Measurements from ENCODE around the gene ZNF275. TPM values are rescaled to one million over a fixed set of nuclear protein-coding genes. Genes with fewer than 3 reads are reported as not detected.

ZNF275 gene
- total and polyA plus RNA-seq, 4 donors, result 2.7 to 11.5 (median 6.7) TPM

DNA sequence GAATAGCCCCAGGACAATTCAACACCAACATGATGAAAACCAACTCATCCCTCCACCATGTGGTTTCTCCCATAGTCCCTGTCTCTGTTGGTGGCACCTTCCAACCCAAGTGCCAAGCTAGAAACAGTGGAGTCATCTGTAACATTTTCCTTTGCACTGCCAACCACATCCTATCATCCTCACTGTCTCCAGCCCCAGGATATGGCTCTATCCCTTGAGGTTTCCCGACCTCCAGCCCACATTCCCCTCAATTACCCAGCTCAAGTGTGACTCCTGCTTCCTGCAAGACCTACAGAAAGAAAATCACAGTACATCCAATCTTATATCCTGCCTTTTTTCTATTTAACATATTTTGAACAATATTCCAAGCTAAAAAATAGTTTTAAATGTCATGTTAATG, 36.6 kb upstream of the ZNF275 start:
- ATAC-seq (ENCODE audit: insufficient read depth, low FRiP score), result no peak
- Histone ChIP-seq H3K9ac (ENCODE audit: insufficient read depth in 1 of 2, low read length in 2 of 2) (no peak overlapping the region), H3K4me3 (no peak overlapping the region), H3K9me3 (ENCODE audit: control insufficient read depth in 4 of 4, insufficient read depth in 3 of 4, low read length in 3 of 4) (peaks cover 0 to 6% (median 0%) of the 10 kb centered on the region in 4 donors), H3K27ac (ENCODE audit: low read depth in 1 of 2, low read length in 1 of 2) (no peak overlapping the region), H3K4me1 (ENCODE audit: control insufficient read depth in 5 of 5, insufficient read depth in 5 of 5, low read length in 5 of 5) (no peaks in the 10 kb centered on the region), H3K27me3 (ENCODE audit: control insufficient read depth in 3 of 3, insufficient read depth in 3 of 3, low read length in 2 of 3) (no peaks in the 10 kb centered on the region), H3K36me3 (ENCODE audit: control insufficient read depth in 4 of 4, insufficient read depth in 4 of 4, low read length in 4 of 4) (no peaks in the 10 kb centered on the region)
- no peak for DNase-seq
- TF ChIP-seq, protein P1, sequence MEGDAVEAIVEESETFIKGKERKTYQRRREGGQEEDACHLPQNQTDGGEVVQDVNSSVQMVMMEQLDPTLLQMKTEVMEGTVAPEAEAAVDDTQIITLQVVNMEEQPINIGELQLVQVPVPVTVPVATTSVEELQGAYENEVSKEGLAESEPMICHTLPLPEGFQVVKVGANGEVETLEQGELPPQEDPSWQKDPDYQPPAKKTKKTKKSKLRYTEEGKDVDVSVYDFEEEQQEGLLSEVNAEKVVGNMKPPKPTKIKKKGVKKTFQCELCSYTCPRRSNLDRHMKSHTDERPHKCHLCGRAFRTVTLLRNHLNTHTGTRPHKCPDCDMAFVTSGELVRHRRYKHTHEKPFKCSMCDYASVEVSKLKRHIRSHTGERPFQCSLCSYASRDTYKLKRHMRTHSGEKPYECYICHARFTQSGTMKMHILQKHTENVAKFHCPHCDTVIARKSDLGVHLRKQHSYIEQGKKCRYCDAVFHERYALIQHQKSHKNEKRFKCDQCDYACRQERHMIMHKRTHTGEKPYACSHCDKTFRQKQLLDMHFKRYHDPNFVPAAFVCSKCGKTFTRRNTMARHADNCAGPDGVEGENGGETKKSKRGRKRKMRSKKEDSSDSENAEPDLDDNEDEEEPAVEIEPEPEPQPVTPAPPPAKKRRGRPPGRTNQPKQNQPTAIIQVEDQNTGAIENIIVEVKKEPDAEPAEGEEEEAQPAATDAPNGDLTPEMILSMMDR (IDR thresholded peaks at IDR 0.05; ENCODE audit: control extremely low read depth, extremely low read depth), result no peak
- WGBS, 2 donors, result 41 to 88% methylated on average over 1 of the region's 1 CpG

DNA sequence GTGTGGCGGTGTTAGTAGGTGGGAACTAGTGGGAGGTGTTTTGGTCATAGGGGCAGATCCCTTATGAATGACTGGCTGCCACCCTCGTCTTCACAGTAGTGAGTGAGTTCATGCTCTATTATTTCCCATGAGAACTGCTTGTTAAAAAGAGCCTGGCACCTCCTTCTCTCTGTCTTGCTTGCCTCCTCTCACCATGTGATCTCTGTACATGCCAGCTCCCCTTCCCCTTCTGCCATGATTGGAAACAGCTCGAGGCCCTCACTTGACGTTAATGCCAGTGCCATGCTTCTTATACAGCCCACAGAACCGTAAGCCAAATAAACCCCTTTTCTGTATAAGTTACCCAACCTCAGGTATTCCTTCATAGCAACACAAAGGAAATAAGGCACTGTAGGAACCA, 34.1 kb upstream of the ZNF275 start:
- H3K4me1 ChIP-seq (ENCODE audit: control insufficient read depth in 5 of 5, insufficient read depth in 5 of 5, low read length in 5 of 5), result no peaks in the 10 kb centered on the region
- no peak overlapping the region for H3K4me3 ChIP-seq
- 67 to 76% methylated on average over 5 of the region's 5 CpGs for WGBS, 2 donors
- no peak overlapping the region for H3K9ac ChIP-seq (ENCODE audit: insufficient read depth in 1 of 2, low read length in 2 of 2)
- H3K27ac ChIP-seq (ENCODE audit: low read depth in 1 of 2, low read length in 1 of 2), result no peak overlapping the region
- DNase-seq (no peak), ATAC-seq (ENCODE audit: insufficient read depth, low FRiP score) (no peak)
- H3K27me3 ChIP-seq (ENCODE audit: control insufficient read depth in 3 of 3, insufficient read depth in 3 of 3, low read length in 2 of 3), result peaks cover 0 to 4% (median 2%) of the 10 kb centered on the region in 3 donors
- TF ChIP-seq, protein P1 (IDR thresholded peaks at IDR 0.05; ENCODE audit: control extremely low read depth, extremely low read depth), result no peak
- H3K36me3 ChIP-seq (ENCODE audit: control insufficient read depth in 4 of 4, insufficient read depth in 4 of 4, low read length in 4 of 4), result no peaks in the 10 kb centered on the region
- peaks cover 0 to 6% (median 0%) of the 10 kb centered on the region in 4 donors for H3K9me3 ChIP-seq (ENCODE audit: control insufficient read depth in 4 of 4, insufficient read depth in 3 of 4, low read length in 3 of 4)

DNA sequence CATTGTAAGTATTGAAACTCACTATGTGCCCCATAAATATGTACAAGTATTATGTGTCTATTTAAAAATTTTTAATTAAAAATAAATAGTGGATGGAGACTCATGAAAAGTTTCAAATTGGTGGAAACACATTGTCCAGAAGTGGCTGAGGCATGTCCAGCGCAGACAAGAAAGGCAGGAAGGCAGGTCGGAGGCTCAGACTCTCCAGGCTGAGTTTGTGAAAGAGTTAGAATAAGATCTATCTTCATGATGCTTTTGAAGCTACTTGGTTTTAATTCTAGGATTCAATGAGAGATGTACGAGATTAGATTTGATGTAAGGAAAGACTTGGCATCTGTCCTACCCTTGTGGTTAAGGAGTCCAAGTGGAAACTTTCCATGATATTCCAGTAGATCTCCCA, 32.2 kb upstream of the ZNF275 start:
- no peak overlapping the region for H3K4me3 ChIP-seq
- H3K4me1 ChIP-seq (ENCODE audit: control insufficient read depth in 5 of 5, insufficient read depth in 5 of 5, low read length in 5 of 5), result no peaks in the 10 kb centered on the region
- ATAC-seq (ENCODE audit: insufficient read depth, low FRiP score), result no peak
- no peaks in the 10 kb centered on the region for H3K36me3 ChIP-seq (ENCODE audit: control insufficient read depth in 4 of 4, insufficient read depth in 4 of 4, low read length in 4 of 4)
- WGBS, 2 donors, result 73 to 83% methylated on average over 3 of the region's 3 CpGs
- no peak overlapping the region for H3K9ac ChIP-seq (ENCODE audit: insufficient read depth in 1 of 2, low read length in 2 of 2)
- H3K27me3 ChIP-seq (ENCODE audit: control insufficient read depth in 3 of 3, insufficient read depth in 3 of 3, low read length in 2 of 3), result peaks cover 0 to 6% (median 2%) of the 10 kb centered on the region in 3 donors
- no peak overlapping the region for H3K27ac ChIP-seq (ENCODE audit: low read depth in 1 of 2, low read length in 1 of 2)
- TF ChIP-seq, protein P1 (IDR thresholded peaks at IDR 0.05; ENCODE audit: control extremely low read depth, extremely low read depth), result no peak
- no peak for DNase-seq
- peaks cover 0 to 6% (median 0%) of the 10 kb centered on the region in 4 donors for H3K9me3 ChIP-seq (ENCODE audit: control insufficient read depth in 4 of 4, insufficient read depth in 3 of 4, low read length in 3 of 4)

DNA sequence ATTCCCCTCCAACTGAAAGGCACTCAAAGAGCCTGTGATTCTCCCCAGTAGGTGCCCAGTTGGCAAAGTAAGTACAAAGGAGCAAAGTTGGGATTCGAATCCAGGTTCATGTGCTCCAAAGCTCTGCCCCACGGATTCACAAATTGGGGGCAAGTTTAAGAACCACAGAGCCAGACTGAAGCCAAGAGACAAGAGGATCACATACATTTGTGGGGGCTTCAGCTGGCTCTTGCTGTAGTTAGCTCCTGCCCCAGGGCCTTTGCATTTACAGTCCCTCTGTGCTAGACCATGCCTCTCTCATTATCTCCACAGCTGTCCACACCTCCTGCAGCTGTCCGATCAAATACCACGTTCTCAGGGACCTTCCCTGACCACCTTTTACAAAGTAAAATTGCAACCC, 31.2 kb upstream of the ZNF275 start:
- ATAC-seq (ENCODE audit: insufficient read depth, low FRiP score) (no peak), DNase-seq (no peak)
- TF ChIP-seq, protein P1 (IDR thresholded peaks at IDR 0.05; ENCODE audit: control extremely low read depth, extremely low read depth), result no peak
- no peaks in the 10 kb centered on the region for H3K36me3 ChIP-seq (ENCODE audit: control insufficient read depth in 4 of 4, insufficient read depth in 4 of 4, low read length in 4 of 4)
- peaks cover 0 to 9% (median 2%) of the 10 kb centered on the region in 3 donors for H3K27me3 ChIP-seq (ENCODE audit: control insufficient read depth in 3 of 3, insufficient read depth in 3 of 3, low read length in 2 of 3)
- 71 to 92% methylated on average over 4 of the region's 4 CpGs for WGBS, 2 donors
- H3K4me1 ChIP-seq (ENCODE audit: control insufficient read depth in 5 of 5, insufficient read depth in 5 of 5, low read length in 5 of 5), result no peaks in the 10 kb centered on the region
- no peak overlapping the region for H3K9ac ChIP-seq (ENCODE audit: insufficient read depth in 1 of 2, low read length in 2 of 2)
- H3K4me3 ChIP-seq, result no peak overlapping the region
- no peak overlapping the region for H3K27ac ChIP-seq (ENCODE audit: low read depth in 1 of 2, low read length in 1 of 2)
- H3K9me3 ChIP-seq (ENCODE audit: control insufficient read depth in 4 of 4, insufficient read depth in 3 of 4, low read length in 3 of 4), result peaks cover 0 to 4% (median 0%) of the 10 kb centered on the region in 4 donors

Data from lung (tissue), 12 donors.